K562 (cell line): Measurements from ENCODE around the gene ANKH. TPM values are rescaled to one million over a fixed set of nuclear protein-coding genes. Genes with fewer than 3 reads are reported as not detected.

ENCODE experiments used
- ATAC-seq: fragments of 200-7000 bp; cut with Tn5 transposase; 3 replicates; pipeline ENCODE4 v1.9.1; 2020; ENCODE audit warnings: moderate library complexity
- BruUV-seq: library from RNA; stranded (reverse); fragments of 400-500 nt; replicated peaks from 2 replicates; lab custom pipeline; 2021; lab: Mats Ljungman, UMichigan
- CTCF ChIA-PET: fragments of 300-600 bp; formaldehyde crosslinking; extraction: SDS; loops from one replicate; lab custom pipeline; 2021; ENCODE audit warnings: low intra/inter-chr PET ratio; lab: Yijun Ruan, JAX
- POLR2A ChIA-PET: fragments of 300-600, 350-650 bp; sonication (Branson Sonifier 250); formaldehyde crosslinking; extraction: SDS; loops from one replicate; lab custom pipeline; 2021; ENCODE audit warnings: antibody characterized with exemption, inconsistent platforms; lab: Yijun Ruan, JAX
- DNase-seq, 4 experiments: peaks; one replicate each; pipeline versions ENCODE4 v3.0.0 to v3.0.0-alpha.2; 2011 to 2018; ENCODE audit warnings: low spot score in 3 of 4, mixed read lengths in 3 of 4; ENCODE audit errors: extremely low read depth in 1 of 4
- FAIRE-seq: peaks from 2 replicates; lab custom pipeline; 2011; peaks lifted over from hg19 to GRCh38; lab: Jason Lieb, UNC
- H2AFZ ChIP-seq: 2 replicates; pipeline ENCODE4 v1.6.0; 2011; ENCODE audit warnings: low read depth, low read length, control low read depth, inconsistent platforms
- H3K27ac ChIP-seq: fragments of 200-600 bp; 3 replicates; pipeline ENCODE4 v1.8.0; 2011; ENCODE audit warnings: low read depth, mild to moderate bottlenecking, control low read depth, inconsistent platforms, low read length, moderate library complexity, mixed read lengths; ENCODE audit errors: extremely low read depth
- H3K27me3 ChIP-seq, 2 experiments: fragments of 300-600 bp in 1 of 2; 2 replicates in 1 of 2; 3 replicates in 1 of 2; pipeline versions ENCODE4 v1.6.0 to v1.8.0; 2011; ENCODE audit warnings: inconsistent platforms in 2 of 2, low read length in 2 of 2, mild to moderate bottlenecking in 1 of 2, mixed read lengths in 1 of 2, moderate library complexity in 1 of 2; ENCODE audit not compliant: control insufficient read depth in 2 of 2, insufficient read depth in 2 of 2
- H3K36me3 ChIP-seq: fragments of 300-600 bp; 3 replicates; pipeline ENCODE4 v1.8.0; 2011; ENCODE audit warnings: mild to moderate bottlenecking, low read length, inconsistent platforms; ENCODE audit not compliant: control insufficient read depth, insufficient read depth
- H3K4me1 ChIP-seq, 2 experiments: fragments of 200-600 bp in 1 of 2; replicated peaks in 1 of 2; 2 replicates in 1 of 2; 3 replicates in 1 of 2; pipeline versions ENCODE4 v1.5.1 to v1.8.0; 2011; ENCODE audit warnings: inconsistent platforms in 2 of 2, low read length in 2 of 2, mild to moderate bottlenecking in 1 of 2, mixed read lengths in 1 of 2, moderate library complexity in 1 of 2; ENCODE audit not compliant: control insufficient read depth in 2 of 2, insufficient read depth in 2 of 2
- H3K4me2 ChIP-seq: 2 replicates; pipeline ENCODE4 v1.6.1; 2011; ENCODE audit warnings: low read length, control low read depth, inconsistent platforms, mixed read lengths; ENCODE audit not compliant: insufficient read depth
- H3K4me3 ChIP-seq: fragments of 200-600 bp; sonication (generic), shearing (Covaris generic); 2 replicates; pipeline ENCODE4 v1.5.1; 2016; ENCODE audit warnings: control low read depth, inconsistent platforms
- H3K79me2 ChIP-seq: fragments of 200-600 bp; 3 replicates; pipeline ENCODE4 v1.8.0; 2011; ENCODE audit warnings: low read length, inconsistent platforms; ENCODE audit not compliant: control insufficient read depth, insufficient read depth
- H3K9ac ChIP-seq, 2 experiments: 2 replicates each; pipeline versions ENCODE4 v1.6.0 to v1.6.1; 2011; ENCODE audit warnings: low read depth in 2 of 2, low read length in 2 of 2, control low read depth in 1 of 2, inconsistent platforms in 1 of 2, mild to moderate bottlenecking in 1 of 2, mixed read lengths in 1 of 2; ENCODE audit not compliant: insufficient read depth in 1 of 2
- H3K9me1 ChIP-seq: one replicate; pipeline ENCODE4 v1.6.0; 2011; ENCODE audit warnings: inconsistent platforms, mild to moderate bottlenecking, low read length, moderate library complexity; ENCODE audit not compliant: control insufficient read depth, insufficient read depth
- H3K9me3 ChIP-seq: replicated peaks from 2 replicates; pipeline ENCODE4 v1.5.1; 2011; ENCODE audit warnings: low read depth, low read length, inconsistent platforms; ENCODE audit not compliant: control insufficient read depth, insufficient read depth
- H4K20me1 ChIP-seq: replicated peaks from 2 replicates; pipeline ENCODE4 v1.6.1; 2011; ENCODE audit warnings: low read length, inconsistent platforms, mixed read lengths; ENCODE audit not compliant: control insufficient read depth, insufficient read depth
- ATF4 ChIP-seq: fragments of 450-650 bp; formaldehyde crosslinking; IDR thresholded peaks from 2 replicates; pipeline ENCODE4 v1.4.0; 2022; ENCODE audit warnings: mild to moderate bottlenecking, moderate library complexity
- E2F5 ChIP-seq: sonication (generic); formaldehyde crosslinking; IDR thresholded peaks from 2 replicates; pipeline ENCODE4 v1.8.0; 2022; ENCODE audit warnings: mild to moderate bottlenecking, missing genetic modification reagents
- FOSL1 ChIP-seq: fragments of 200-800 bp; sonication (Bioruptor generic); conservative IDR thresholded peaks from 2 replicates; pipeline ENCODE4 v1.6.1; 2016; ENCODE audit warnings: missing genetic modification characterization, missing compliant biosample characterization
- L3MBTL2 ChIP-seq: fragments of 450-650 bp; IDR thresholded peaks from 2 replicates; pipeline ENCODE4 v1.6.1; 2016; ENCODE audit warnings: mild to moderate bottlenecking, moderate library complexity
- NELFE ChIP-seq: IDR thresholded peaks from 2 replicates; pipeline ENCODE4 v1.6.1; 2011; ENCODE audit warnings: mild to moderate bottlenecking; ENCODE audit not compliant: insufficient read depth, insufficient read length
- NR3C1 ChIP-seq: sonication (generic); formaldehyde crosslinking; IDR thresholded peaks from 2 replicates; pipeline ENCODE4 v1.8.1; 2022; ENCODE audit warnings: missing genetic modification reagents
- PHTF2 ChIP-seq: fragments of 250-450 bp; sonication (Bioruptor Pico); IDR thresholded peaks from 2 replicates; pipeline ENCODE4 v1.5.0; 2021; ENCODE audit warnings: mild to moderate bottlenecking
- ZNF134 ChIP-seq: fragments of 250-450 bp; sonication (Bioruptor Pico); conservative IDR thresholded peaks from 2 replicates; pipeline ENCODE4 v1.4.0; 2020
- ZNF445 ChIP-seq: fragments of 250-450 bp; sonication (Bioruptor Pico); IDR thresholded peaks from 2 replicates; pipeline ENCODE4 v1.4.0; 2020; ENCODE audit warnings: low read depth, mild to moderate bottlenecking, moderate library complexity
- ZNF518B ChIP-seq: fragments of 250-450 bp; sonication (Bioruptor Pico); IDR thresholded peaks from 2 replicates; pipeline ENCODE4 v1.5.0; 2021; ENCODE audit warnings: mild to moderate bottlenecking, moderate library complexity
- ZNF830 ChIP-seq: fragments of 250-450 bp; sonication (Bioruptor Pico); IDR thresholded peaks from 2 replicates; pipeline ENCODE4 v1.5.0; 2021; ENCODE audit warnings: mild to moderate bottlenecking
- WGBS: fragments of 100-300 bp; shearing (Covaris generic); methylation state at CpG from one replicate; pipeline ENCODE4 v1.1.6; 2016; ENCODE audit warnings: low coverage, mixed read lengths; ENCODE audit not compliant: insufficient coverage; ENCODE audit errors: missing lambda C conversion rate; 5-methylcytosine and 5-hydroxymethylcytosine counted together
- in situ Hi-C: fragments of 300-500 bp; cut with MboI; formaldehyde crosslinking; loops from 4 replicates; pipeline ENCODE4 v1.15.0; 2018; ENCODE audit warnings: inconsistent platforms, mixed read lengths
- intact Hi-C: fragments of 100-400 bp; cut with micrococcal nuclease; formaldehyde crosslinking; loops from 2 replicates; pipeline ENCODE4 v1.14.2; 2022
- polyA plus RNA-seq, 8 experiments: library from polyadenylated mRNA; depleted of rRNA in 4 of 8; stranded (reverse) in 5 of 8; unstranded in 3 of 8; fragments of >200 nt; fragmentation: Nextera tagmentation in 2 of 8; fragmentation: Illumina TruSeq in 1 of 8; extraction: Ambion mirVana in 2 of 8; extraction: Trizol in 1 of 8; gene quantifications; 2 replicates each; pipeline versions ENCODE4 v1.2.1 to v1.2.3, GENCODE V29; 2011 to 2014; ENCODE audit warnings: inconsistent platforms in 1 of 8, missing spikeins in 1 of 8
- total RNA-seq, 7 experiments: library from RNA; depleted of rRNA in 6 of 7; stranded (reverse); fragments of >200 nt in 6 of 7; fragmentation: Illumina TruSeq in 2 of 7; extraction: Trizol in 2 of 7; gene quantifications; 2 replicates each; pipeline versions ENCODE4 v1.2.1 to v1.2.3, GENCODE V29; 2011 to 2021; ENCODE audit warnings: low replicate concordance in 1 of 7

ANKH gene
- total and polyA plus RNA-seq, 9 of the 15 experiments (the other 6 are each of a cell fraction or from before 2014, with no cell fraction given): 0.79 to 12.2 (median 4.5) TPM

GRCh38 chr5:14687023-14687665, 184.4 kb downstream of the ANKH start:
- H3K9me3 ChIP-seq: no peaks in the 10 kb centered on the region
- TF ChIP-seq NELFE (no peak), FOSL1 (no peak), ZNF445 (CRISPR knock-in tag) (no peak), PHTF2 (CRISPR knock-in tag) (no peak), ZNF830 (CRISPR knock-in tag) (no peak), NR3C1 (CRISPR knock-in tag) (no peak), E2F5 (CRISPR knock-in tag) (no peak), L3MBTL2 (no peak), ATF4 (CRISPR knock-in tag) (no peak), ZNF518B (CRISPR knock-in tag) (no peak), ZNF134 (CRISPR knock-in tag) (no peak)
- FAIRE-seq (no peak), DNase-seq (no peak), ATAC-seq (no peak; the same call in 2 of the 3 replicates)
- in situ Hi-C loops: no loop called here
- no peak overlapping the region for H2AFZ ChIP-seq
- no peak overlapping the region for H3K27ac ChIP-seq
- no peaks in the 10 kb centered on the region for H3K27me3 ChIP-seq
- 68% methylated on average over 4 of the region's 4 CpGs for WGBS
- POLR2A ChIA-PET: interaction anchor here (1.3 kb wide), 1 partner anchor 14 kb away, joined by 3 read pairs; no protein-coding TSS in a partner anchor
- no peaks in the 10 kb centered on the region; the same call in 2 of the 3 replicates for H3K79me2 ChIP-seq
- H3K9me1 ChIP-seq: no peaks in the 10 kb centered on the region
- no peak overlapping the region for H3K4me2 ChIP-seq
- H3K4me3 ChIP-seq: no peak overlapping the region
- H3K9ac ChIP-seq: no peak overlapping the region
- H4K20me1 ChIP-seq: no peaks in the 10 kb centered on the region
- no TSS peak for BruUV-seq
- H3K4me1 ChIP-seq: no peaks in the 10 kb centered on the region
- CTCF ChIA-PET: no interaction called here
- peaks cover 93% of the 10 kb centered on the region for H3K36me3 ChIP-seq
- intact Hi-C loops: loop anchor here (5.0 kb wide), 1 partner anchor 40 kb away; no protein-coding TSS in a partner anchor
